Loucy (cell line): ENCODE measurements around the gene LONP2.

ENCODE experiments used
- H2AFZ ChIP-seq: fragments of 200-600 bp; sonication (generic); 2 replicates; pipeline ENCODE4 v1.6.0; 2016; ENCODE audit warnings: antibody characterized with exemption, mild to moderate bottlenecking, low read length, moderate library complexity
- H3F3A ChIP-seq: fragments of 200-600 bp; 2 replicates; pipeline ENCODE4 v1.6.0; 2016; ENCODE audit warnings: antibody characterized with exemption, low read depth, mild to moderate bottlenecking
- H3K27me3 ChIP-seq: fragments of 200-600 bp; sonication (generic); 2 replicates; pipeline ENCODE4 v1.6.1; 2014; ENCODE audit warnings: low read length, mild to moderate bottlenecking; ENCODE audit not compliant: insufficient read depth, poor library complexity, severe bottlenecking
- H3K36me3 ChIP-seq: fragments of 200-600 bp; sonication (generic); 2 replicates; pipeline ENCODE4 v1.6.1; 2016; ENCODE audit warnings: low read length; ENCODE audit not compliant: insufficient read depth
- H3K4me1 ChIP-seq: fragments of 200-600 bp; sonication (generic); 2 replicates; pipeline ENCODE4 v1.5.1; 2014; ENCODE audit warnings: low read length, mild to moderate bottlenecking; ENCODE audit not compliant: insufficient read depth, poor library complexity, severe bottlenecking
- H3K4me2 ChIP-seq: fragments of 200-600 bp; sonication (generic); 2 replicates; pipeline ENCODE4 v1.6.0; 2014; ENCODE audit warnings: antibody characterized with exemption, low read length, low read depth, mild to moderate bottlenecking; ENCODE audit not compliant: poor library complexity, severe bottlenecking
- H3K4me3 ChIP-seq: fragments of 200-600 bp; sonication (generic); 2 replicates; pipeline ENCODE4 v1.5.1; 2014; ENCODE audit warnings: low read length, mild to moderate bottlenecking, mixed read lengths; ENCODE audit not compliant: poor library complexity, severe bottlenecking
- H3K79me2 ChIP-seq: fragments of 200-600 bp; sonication (generic); 2 replicates; pipeline ENCODE4 v1.6.1; 2014; ENCODE audit warnings: low read length; ENCODE audit not compliant: insufficient read depth
- H3K9ac ChIP-seq: fragments of 200-600 bp; sonication (generic); 2 replicates; pipeline ENCODE4 v1.6.0; 2014; ENCODE audit warnings: mild to moderate bottlenecking, low read depth, low read length, moderate library complexity; ENCODE audit not compliant: poor library complexity, severe bottlenecking
- H3K9me2 ChIP-seq: fragments of 200-600 bp; sonication (generic); replicated peaks from 2 replicates; pipeline ENCODE4 v1.6.1; 2016; ENCODE audit warnings: low read depth, low read length, mixed read lengths
- H3K9me3 ChIP-seq: fragments of 200-600 bp; sonication (generic); 2 replicates; pipeline ENCODE4 v1.6.1; 2014; ENCODE audit warnings: mild to moderate bottlenecking, antibody characterized with exemption, low read length, low read depth; ENCODE audit not compliant: insufficient read depth
- H4K20me1 ChIP-seq: fragments of 200-600 bp; sonication (generic); 2 replicates; pipeline ENCODE4 v1.6.0; 2014; ENCODE audit warnings: antibody characterized with exemption, low read length, mild to moderate bottlenecking; ENCODE audit not compliant: insufficient read depth, poor library complexity, severe bottlenecking
- EZH2phosphoT487 ChIP-seq: fragments of 200-600 bp; IDR thresholded peaks from 2 replicates; pipeline ENCODE4 v1.6.1; 2018; ENCODE audit warnings: antibody characterized with exemption, mild to moderate bottlenecking, moderate library complexity, borderline replicate concordance
- TF ChIP-seq, protein P1 (sequence below): fragments of 200-600 bp; sonication (generic); conservative IDR thresholded peaks from 2 replicates; pipeline ENCODE4 v1.5.1; 2014; ENCODE audit warnings: mild to moderate bottlenecking, antibody characterized with exemption, low read length

Gene LONP2

GRCh38 chr16:48276102-48276501, 32.0 kb downstream of the LONP2 start:
- H3K4me2 ChIP-seq, result no peak overlapping the region
- no peaks in the 10 kb centered on the region for H3K4me1 ChIP-seq
- H3K27me3 ChIP-seq, result no peaks in the 10 kb centered on the region
- no peak overlapping the region for H3K9ac ChIP-seq
- H3F3A ChIP-seq, result no peaks in the 10 kb centered on the region
- peaks cover 2% of the 10 kb centered on the region for H4K20me1 ChIP-seq
- peaks cover 57% of the 10 kb centered on the region for H3K36me3 ChIP-seq
- H2AFZ ChIP-seq, result no peak overlapping the region
- H3K9me2 ChIP-seq, result no peaks in the 10 kb centered on the region
- no peaks in the 10 kb centered on the region for H3K9me3 ChIP-seq
- H3K4me3 ChIP-seq, result no peak overlapping the region
- no peaks in the 10 kb centered on the region for H3K79me2 ChIP-seq
- TF ChIP-seq EZH2phosphoT487, result no peak
- TF ChIP-seq, protein P1, sequence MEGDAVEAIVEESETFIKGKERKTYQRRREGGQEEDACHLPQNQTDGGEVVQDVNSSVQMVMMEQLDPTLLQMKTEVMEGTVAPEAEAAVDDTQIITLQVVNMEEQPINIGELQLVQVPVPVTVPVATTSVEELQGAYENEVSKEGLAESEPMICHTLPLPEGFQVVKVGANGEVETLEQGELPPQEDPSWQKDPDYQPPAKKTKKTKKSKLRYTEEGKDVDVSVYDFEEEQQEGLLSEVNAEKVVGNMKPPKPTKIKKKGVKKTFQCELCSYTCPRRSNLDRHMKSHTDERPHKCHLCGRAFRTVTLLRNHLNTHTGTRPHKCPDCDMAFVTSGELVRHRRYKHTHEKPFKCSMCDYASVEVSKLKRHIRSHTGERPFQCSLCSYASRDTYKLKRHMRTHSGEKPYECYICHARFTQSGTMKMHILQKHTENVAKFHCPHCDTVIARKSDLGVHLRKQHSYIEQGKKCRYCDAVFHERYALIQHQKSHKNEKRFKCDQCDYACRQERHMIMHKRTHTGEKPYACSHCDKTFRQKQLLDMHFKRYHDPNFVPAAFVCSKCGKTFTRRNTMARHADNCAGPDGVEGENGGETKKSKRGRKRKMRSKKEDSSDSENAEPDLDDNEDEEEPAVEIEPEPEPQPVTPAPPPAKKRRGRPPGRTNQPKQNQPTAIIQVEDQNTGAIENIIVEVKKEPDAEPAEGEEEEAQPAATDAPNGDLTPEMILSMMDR, result no peak

GRCh38 chr16:48277158-48277557, 33.1 kb downstream of the LONP2 start:
- H3K27me3 ChIP-seq, result no peaks in the 10 kb centered on the region
- no peak overlapping the region for H3K9ac ChIP-seq
- H3K36me3 ChIP-seq, result peaks cover 48% of the 10 kb centered on the region; the same call in 1 of the 2 replicates
- no peaks in the 10 kb centered on the region for H3F3A ChIP-seq
- H4K20me1 ChIP-seq, result peaks cover 2% of the 10 kb centered on the region
- H3K9me2 ChIP-seq, result no peaks in the 10 kb centered on the region
- TF ChIP-seq, protein P1, result no peak
- no peak for TF ChIP-seq EZH2phosphoT487
- no peak overlapping the region for H2AFZ ChIP-seq
- no peaks in the 10 kb centered on the region for H3K9me3 ChIP-seq
- no peaks in the 10 kb centered on the region for H3K79me2 ChIP-seq
- no peak overlapping the region for H3K4me3 ChIP-seq
- H3K4me2 ChIP-seq, result no peak overlapping the region
- H3K4me1 ChIP-seq, result no peaks in the 10 kb centered on the region

- TF ChIP-seq EZH2phosphoT487, result no peak
- TF ChIP-seq, protein P1, result no peak
- Histone ChIP-seq H3K4me3 (no peak overlapping the region), H3K79me2 (no peaks in the 10 kb centered on the region), H3K36me3 (peaks cover 49% of the 10 kb centered on the region; the same call in 1 of the 2 replicates), H4K20me1 (no peaks in the 10 kb centered on the region), H3K4me1 (no peaks in the 10 kb centered on the region), H3K9me3 (no peaks in the 10 kb centered on the region), H3K27me3 (no peaks in the 10 kb centered on the region), H3K9ac (no peak overlapping the region), H2AFZ (no peak overlapping the region), H3F3A (no peaks in the 10 kb centered on the region), H3K9me2 (no peaks in the 10 kb centered on the region), H3K4me2 (no peak overlapping the region)
These were observed 35.1 kb downstream of the LONP2 start for GRCh38 chr16:48279199-48279598.
